PC-3 (cell line): Measurements from ENCODE around the gene CORO1C.

ENCODE experiments used
- EZH2 ChIP-seq: fragments of 300-600 bp; sonication (generic); IDR thresholded peaks from one replicate; pipeline ENCODE4 v1.6.1; 2017; ENCODE audit warnings: antibody characterized with exemption, mild to moderate bottlenecking, low read length; ENCODE audit not compliant: unreplicated experiment
- EZH2phosphoT487 ChIP-seq: fragments of 300-600 bp; sonication (generic); IDR thresholded peaks from 2 replicates; pipeline ENCODE4 v1.6.1; 2018; ENCODE audit warnings: mild to moderate bottlenecking, antibody characterized with exemption, low read length, borderline replicate concordance
- TF ChIP-seq, protein P1 (sequence below): fragments of 300-600 bp; sonication (generic); conservative IDR thresholded peaks from 2 replicates; pipeline ENCODE4 v1.5.1; 2017; ENCODE audit warnings: antibody characterized with exemption, low read depth, mild to moderate bottlenecking, low read length

DNA sequence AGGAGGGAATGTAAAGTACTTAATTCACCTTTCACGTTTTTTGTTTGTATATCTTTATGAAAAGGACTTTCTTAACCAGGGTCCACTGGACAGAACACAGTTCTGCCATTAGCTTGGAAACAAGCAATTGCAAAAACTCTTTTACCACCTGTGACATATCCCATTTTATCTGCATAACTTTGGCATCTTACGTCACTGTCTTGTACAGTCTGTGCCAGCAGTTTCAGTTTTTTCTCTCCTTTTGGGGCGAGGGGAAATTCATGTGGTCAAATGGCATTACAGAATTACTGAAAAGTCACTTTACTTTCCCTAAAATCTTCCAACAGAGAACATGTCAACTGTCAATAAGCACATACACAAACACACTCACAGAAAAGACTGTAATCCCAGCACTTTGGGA, 53.9 kb downstream of the CORO1C start:
- TF ChIP-seq EZH2 (no peak), EZH2phosphoT487 (no peak)
- TF ChIP-seq, protein P1, sequence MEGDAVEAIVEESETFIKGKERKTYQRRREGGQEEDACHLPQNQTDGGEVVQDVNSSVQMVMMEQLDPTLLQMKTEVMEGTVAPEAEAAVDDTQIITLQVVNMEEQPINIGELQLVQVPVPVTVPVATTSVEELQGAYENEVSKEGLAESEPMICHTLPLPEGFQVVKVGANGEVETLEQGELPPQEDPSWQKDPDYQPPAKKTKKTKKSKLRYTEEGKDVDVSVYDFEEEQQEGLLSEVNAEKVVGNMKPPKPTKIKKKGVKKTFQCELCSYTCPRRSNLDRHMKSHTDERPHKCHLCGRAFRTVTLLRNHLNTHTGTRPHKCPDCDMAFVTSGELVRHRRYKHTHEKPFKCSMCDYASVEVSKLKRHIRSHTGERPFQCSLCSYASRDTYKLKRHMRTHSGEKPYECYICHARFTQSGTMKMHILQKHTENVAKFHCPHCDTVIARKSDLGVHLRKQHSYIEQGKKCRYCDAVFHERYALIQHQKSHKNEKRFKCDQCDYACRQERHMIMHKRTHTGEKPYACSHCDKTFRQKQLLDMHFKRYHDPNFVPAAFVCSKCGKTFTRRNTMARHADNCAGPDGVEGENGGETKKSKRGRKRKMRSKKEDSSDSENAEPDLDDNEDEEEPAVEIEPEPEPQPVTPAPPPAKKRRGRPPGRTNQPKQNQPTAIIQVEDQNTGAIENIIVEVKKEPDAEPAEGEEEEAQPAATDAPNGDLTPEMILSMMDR = no peak
